ENCODE measurements around the gene CDKAL1.

- TF ChIP-seq POLR2AphosphoS5 (IDR thresholded peaks at IDR 0.05; ENCODE audit: low read depth) (no peak), CTCF (IDR thresholded peaks at IDR 0.05; ENCODE audit: insufficient read depth, low read length) (no peak)
These were observed 137.8 kb downstream of the CDKAL1 start for GRCh38 chr6:20672038-20672437.
